ENCODE measurements around the gene ZSWIM6.

DNA sequence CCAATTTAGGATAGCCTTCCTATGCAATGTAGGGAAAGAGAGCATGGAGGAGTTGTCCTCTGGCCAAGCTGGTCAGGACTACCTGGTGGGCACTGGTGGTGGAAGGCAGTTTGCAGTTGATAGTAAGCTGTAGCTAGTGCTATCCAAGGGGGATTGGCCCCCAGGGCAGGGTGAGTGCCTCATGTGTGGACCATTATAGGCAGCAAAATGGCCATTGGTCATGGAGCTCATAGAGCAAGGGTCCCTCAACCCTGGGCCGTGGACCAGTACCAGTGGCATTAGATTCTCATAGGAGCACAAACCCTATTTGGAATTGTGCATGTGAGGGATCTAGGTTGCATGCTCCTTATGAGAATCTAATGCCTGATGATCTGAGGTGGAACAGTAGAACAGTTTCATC is 139.3 kb downstream of the ZSWIM6 start:
- TF ChIP-seq, protein P1, sequence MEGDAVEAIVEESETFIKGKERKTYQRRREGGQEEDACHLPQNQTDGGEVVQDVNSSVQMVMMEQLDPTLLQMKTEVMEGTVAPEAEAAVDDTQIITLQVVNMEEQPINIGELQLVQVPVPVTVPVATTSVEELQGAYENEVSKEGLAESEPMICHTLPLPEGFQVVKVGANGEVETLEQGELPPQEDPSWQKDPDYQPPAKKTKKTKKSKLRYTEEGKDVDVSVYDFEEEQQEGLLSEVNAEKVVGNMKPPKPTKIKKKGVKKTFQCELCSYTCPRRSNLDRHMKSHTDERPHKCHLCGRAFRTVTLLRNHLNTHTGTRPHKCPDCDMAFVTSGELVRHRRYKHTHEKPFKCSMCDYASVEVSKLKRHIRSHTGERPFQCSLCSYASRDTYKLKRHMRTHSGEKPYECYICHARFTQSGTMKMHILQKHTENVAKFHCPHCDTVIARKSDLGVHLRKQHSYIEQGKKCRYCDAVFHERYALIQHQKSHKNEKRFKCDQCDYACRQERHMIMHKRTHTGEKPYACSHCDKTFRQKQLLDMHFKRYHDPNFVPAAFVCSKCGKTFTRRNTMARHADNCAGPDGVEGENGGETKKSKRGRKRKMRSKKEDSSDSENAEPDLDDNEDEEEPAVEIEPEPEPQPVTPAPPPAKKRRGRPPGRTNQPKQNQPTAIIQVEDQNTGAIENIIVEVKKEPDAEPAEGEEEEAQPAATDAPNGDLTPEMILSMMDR (conservative IDR thresholded peaks at IDR 0.05; ENCODE audit: low read length): no peak
- TF ChIP-seq EZH2phosphoT487 (IDR thresholded peaks at IDR 0.05; ENCODE audit: borderline replicate concordance, low read depth, low read length): no peak
